Activated B cell treated with CpG ODN at 0.5 μM for 24 hours (primary cell): ENCODE results near the gene CNTN4. TPM values are rescaled to one million over a fixed set of nuclear protein-coding genes. Genes with fewer than 3 reads are reported as not detected.
"Not testable (repeated sequence)": the region's sequence is repeated elsewhere in the genome, so short reads cannot be mapped to it uniquely, and the experiment has no call there.

ENCODE experiments used
- ATAC-seq: fragments of 200-7000 bp; cut with Tn5 transposase; one replicate; pipeline ENCODE4 v1.10.0; 2021; ENCODE audit warnings: low read depth, mild to moderate bottlenecking, moderate library complexity
- CTCF ChIA-PET: fragments of 350-600 bp; sonication (Branson Sonifier 250); formaldehyde crosslinking; loops from one replicate; lab custom pipeline; 2021; ENCODE audit warnings: antibody characterized with exemption; lab: Charles Lee
- POLR2A ChIA-PET: fragments of 350-600 bp; sonication (Branson Sonifier 250); formaldehyde crosslinking; loops from one replicate; lab custom pipeline; 2021; ENCODE audit warnings: antibody characterized with exemption; lab: Charles Lee
- DNase-seq: peaks from one replicate; pipeline ENCODE4 v3.0.0; 2022
- H3K27ac Mint-ChIP-seq: one replicate; pipeline ENCODE4 v1.8.0; 2020; ENCODE audit warnings: mixed read lengths
- H3K27me3 Mint-ChIP-seq: one replicate; pipeline ENCODE4 v1.8.0; 2021; ENCODE audit warnings: mixed read lengths
- H3K36me3 Mint-ChIP-seq: one replicate; pipeline ENCODE4 v1.8.0; 2021; ENCODE audit warnings: low read depth, mixed read lengths
- H3K4me1 Mint-ChIP-seq: one replicate; pipeline ENCODE4 v1.8.0; 2021; ENCODE audit warnings: mixed read lengths
- H3K4me3 Mint-ChIP-seq: one replicate; pipeline ENCODE4 v1.8.0; 2020; ENCODE audit warnings: mild to moderate bottlenecking, mixed read lengths
- H3K9me3 Mint-ChIP-seq: one replicate; pipeline ENCODE4 v1.8.0; 2020; ENCODE audit warnings: mixed read lengths
- intact Hi-C: fragments of 100-400 bp; cut with micrococcal nuclease; formaldehyde crosslinking; loops from one replicate; pipeline ENCODE4 v1.15.1; 2024
- total RNA-seq: library from RNA; stranded (reverse); gene quantifications from 2 replicates; pipeline ENCODE4 v1.2.3, GENCODE V29; 2022
- TF ChIP-seq, protein P1 (sequence below): fragments of 200-600 bp; IDR thresholded peaks from one replicate; pipeline ENCODE4 v1.8.0; 2022; ENCODE audit warnings: antibody characterized with exemption, mild to moderate bottlenecking

Gene CNTN4
- total RNA-seq, 1 donor from 2014 or later: not detected

DNA sequence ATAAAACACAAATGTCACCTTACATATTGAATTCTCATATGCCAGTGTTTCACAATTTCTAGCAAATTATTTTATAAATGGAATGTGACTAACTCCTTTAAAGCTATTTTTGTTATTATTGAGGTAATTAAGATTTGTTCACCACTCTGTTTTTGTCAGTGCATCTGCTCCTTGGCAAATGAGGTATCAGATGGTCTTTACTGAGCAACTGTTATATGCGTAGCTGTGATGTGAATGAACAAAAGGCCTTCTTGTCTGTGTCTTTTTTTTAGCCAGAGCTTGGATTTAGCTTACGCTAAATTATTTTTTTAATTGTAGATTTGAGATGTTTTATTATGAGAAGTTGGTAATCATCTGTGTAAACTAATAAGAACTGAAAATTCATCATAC, 886.2 kb downstream of the CNTN4 start:
- POLR2A ChIA-PET: no interaction called here
- ATAC-seq (no peak), DNase-seq (no peak)
- no peak overlapping the region for H3K27ac Mint-ChIP-seq
- TF ChIP-seq, protein P1, sequence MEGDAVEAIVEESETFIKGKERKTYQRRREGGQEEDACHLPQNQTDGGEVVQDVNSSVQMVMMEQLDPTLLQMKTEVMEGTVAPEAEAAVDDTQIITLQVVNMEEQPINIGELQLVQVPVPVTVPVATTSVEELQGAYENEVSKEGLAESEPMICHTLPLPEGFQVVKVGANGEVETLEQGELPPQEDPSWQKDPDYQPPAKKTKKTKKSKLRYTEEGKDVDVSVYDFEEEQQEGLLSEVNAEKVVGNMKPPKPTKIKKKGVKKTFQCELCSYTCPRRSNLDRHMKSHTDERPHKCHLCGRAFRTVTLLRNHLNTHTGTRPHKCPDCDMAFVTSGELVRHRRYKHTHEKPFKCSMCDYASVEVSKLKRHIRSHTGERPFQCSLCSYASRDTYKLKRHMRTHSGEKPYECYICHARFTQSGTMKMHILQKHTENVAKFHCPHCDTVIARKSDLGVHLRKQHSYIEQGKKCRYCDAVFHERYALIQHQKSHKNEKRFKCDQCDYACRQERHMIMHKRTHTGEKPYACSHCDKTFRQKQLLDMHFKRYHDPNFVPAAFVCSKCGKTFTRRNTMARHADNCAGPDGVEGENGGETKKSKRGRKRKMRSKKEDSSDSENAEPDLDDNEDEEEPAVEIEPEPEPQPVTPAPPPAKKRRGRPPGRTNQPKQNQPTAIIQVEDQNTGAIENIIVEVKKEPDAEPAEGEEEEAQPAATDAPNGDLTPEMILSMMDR: no peak
- H3K36me3 Mint-ChIP-seq: no peaks in the 10 kb centered on the region
- H3K9me3 Mint-ChIP-seq: no peaks in the 10 kb centered on the region
- CTCF ChIA-PET: no interaction called here
- intact Hi-C loops: no loop called here
- no peaks in the 10 kb centered on the region for H3K27me3 Mint-ChIP-seq
- H3K4me1 Mint-ChIP-seq: no peaks in the 10 kb centered on the region
- no peak overlapping the region for H3K4me3 Mint-ChIP-seq

DNA sequence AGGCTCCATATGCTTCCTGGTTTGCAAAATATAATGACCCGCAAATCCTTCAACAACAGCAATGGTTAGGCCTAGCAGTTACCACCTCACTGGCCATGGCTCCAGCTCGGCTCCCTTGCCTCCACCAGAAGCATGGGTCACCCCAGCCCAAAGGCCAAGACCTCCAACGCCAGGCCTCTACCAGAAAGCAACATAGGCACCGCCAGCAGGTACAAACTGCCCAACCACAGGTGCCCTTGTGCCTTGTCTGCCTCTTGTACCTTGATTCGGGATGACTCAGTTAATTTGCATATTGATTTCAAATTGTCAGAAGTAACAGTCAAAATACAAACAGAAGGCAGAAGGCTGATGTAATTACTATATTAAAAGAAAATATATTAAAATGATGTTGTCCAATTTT, 886.8 kb downstream of the CNTN4 start:
- CTCF ChIA-PET: no interaction called here
- Mint-ChIP-seq H3K27me3 (no peaks in the 10 kb centered on the region), H3K36me3 (no peaks in the 10 kb centered on the region), H3K4me1 (no peaks in the 10 kb centered on the region), H3K9me3 (no peaks in the 10 kb centered on the region), H3K27ac (no peak overlapping the region), H3K4me3 (no peak overlapping the region)
- intact Hi-C loops: no loop called here
- DNase-seq (no peak), ATAC-seq (no peak)
- TF ChIP-seq, protein P1: no peak
- POLR2A ChIA-PET: no interaction called here

DNA sequence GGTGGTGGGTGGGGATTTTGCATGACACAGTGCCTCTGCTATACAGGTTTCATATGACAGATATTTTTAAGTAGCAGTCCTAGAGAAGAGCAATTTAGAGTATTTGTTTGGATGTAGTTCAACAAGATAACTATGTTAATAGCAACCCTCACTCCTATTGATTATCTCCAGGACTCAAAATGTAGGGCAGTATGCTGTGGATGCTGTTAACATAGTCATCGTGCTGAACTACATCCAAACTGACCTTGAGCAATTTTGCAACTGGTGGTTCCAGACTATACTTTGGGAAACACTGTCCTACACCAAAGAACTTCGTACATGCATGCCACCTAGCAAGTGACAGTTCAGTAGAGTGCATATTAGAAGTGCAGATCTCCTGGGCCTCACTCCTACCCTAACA, 893.9 kb downstream of the CNTN4 start:
- Mint-ChIP-seq H3K4me3 (no peak overlapping the region), H3K27me3 (peaks cover 5% of the 10 kb centered on the region), H3K36me3 (no peaks in the 10 kb centered on the region), H3K27ac (no peak overlapping the region), H3K9me3 (no peaks in the 10 kb centered on the region), H3K4me1 (no peaks in the 10 kb centered on the region)
- DNase-seq: no peak
- intact Hi-C loops: no loop called here
- ChIA-PET CTCF (no interaction called here), POLR2A (no interaction called here)
- ATAC-seq: no peak
- TF ChIP-seq, protein P1: no peak

DNA sequence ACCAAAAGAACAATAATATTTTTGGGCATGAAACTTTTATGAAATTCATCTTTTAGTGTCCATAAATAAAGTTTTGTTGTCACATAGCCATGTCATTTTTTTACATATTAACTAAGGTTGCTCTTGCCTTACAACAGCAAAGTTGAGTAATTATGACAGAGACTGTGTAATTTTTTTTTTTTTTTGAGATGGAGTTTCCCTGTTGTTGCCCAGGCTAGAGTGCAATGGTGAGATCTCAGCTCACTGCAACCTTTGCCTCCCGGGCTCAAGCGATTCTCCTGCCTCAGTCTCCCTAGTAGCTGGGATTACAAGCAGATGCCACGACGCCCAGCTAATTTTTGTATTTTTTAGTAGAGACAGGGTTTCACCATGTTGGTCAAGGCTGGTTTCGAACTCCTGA, 894.5 kb downstream of the CNTN4 start:
- H3K9me3 Mint-ChIP-seq, H3K4me3 Mint-ChIP-seq, ATAC-seq, H3K27me3 Mint-ChIP-seq, intact Hi-C loops, H3K36me3 Mint-ChIP-seq, H3K4me1 Mint-ChIP-seq, DNase-seq, H3K27ac Mint-ChIP-seq, POLR2A ChIA-PET, CTCF ChIA-PET: not testable (repeated sequence)

DNA sequence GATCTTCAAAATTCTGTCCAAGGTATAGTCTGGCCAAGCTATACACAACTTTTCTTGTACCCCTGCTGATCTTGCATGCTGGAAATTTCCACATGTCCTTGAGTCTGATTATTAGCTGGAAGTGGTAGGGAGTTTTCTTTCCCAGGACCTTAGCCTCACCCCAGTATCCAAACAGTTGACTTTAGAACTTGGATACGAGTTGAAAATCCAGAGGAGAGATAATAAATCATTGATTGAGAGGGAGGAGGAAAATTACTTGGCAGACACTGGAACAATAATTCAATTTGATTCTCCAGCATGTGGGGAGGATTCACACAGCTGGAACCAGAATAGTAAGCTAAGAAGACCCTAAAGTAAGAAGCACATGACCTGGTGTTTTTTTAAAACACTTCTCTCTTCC, 895.1 kb downstream of the CNTN4 start:
- DNase-seq: no peak
- no peak overlapping the region for H3K27ac Mint-ChIP-seq
- TF ChIP-seq, protein P1: no peak
- no peaks in the 10 kb centered on the region for H3K36me3 Mint-ChIP-seq
- intact Hi-C loops: no loop called here
- no peaks in the 10 kb centered on the region for H3K9me3 Mint-ChIP-seq
- H3K27me3 Mint-ChIP-seq: peaks cover 5% of the 10 kb centered on the region
- no peaks in the 10 kb centered on the region for H3K4me1 Mint-ChIP-seq
- CTCF ChIA-PET: no interaction called here
- no peak overlapping the region for H3K4me3 Mint-ChIP-seq
- no peak for ATAC-seq
- POLR2A ChIA-PET: no interaction called here

DNA sequence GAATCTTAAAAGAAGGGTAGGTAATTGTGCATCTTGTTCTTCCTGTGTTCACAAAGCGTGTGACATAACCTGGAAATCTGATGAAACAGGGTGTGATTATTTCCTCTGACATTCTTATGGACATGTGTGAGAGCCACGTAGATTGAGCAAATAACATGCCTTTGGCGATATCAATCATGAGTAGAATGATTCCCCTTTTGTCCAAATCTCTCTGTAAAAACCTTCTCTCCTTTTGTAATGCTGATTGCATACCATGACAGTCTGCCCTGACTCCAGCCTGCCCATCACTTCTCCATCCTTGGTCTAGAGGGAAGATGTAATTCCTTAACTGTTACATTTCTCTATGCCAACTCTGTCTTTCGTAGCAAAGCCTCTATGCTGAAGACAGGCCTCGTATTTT, 896.5 kb downstream of the CNTN4 start:
- no peak for ATAC-seq
- ChIA-PET CTCF (no interaction called here), POLR2A (no interaction called here)
- intact Hi-C loops: no loop called here
- Mint-ChIP-seq H3K9me3 (peaks cover 2% of the 10 kb centered on the region), H3K4me3 (no peak overlapping the region), H3K4me1 (no peaks in the 10 kb centered on the region), H3K36me3 (no peaks in the 10 kb centered on the region), H3K27me3 (peaks cover 5% of the 10 kb centered on the region), H3K27ac (no peak overlapping the region)
- DNase-seq: no peak
- TF ChIP-seq, protein P1: no peak
